Hepatocyte (in vitro differentiated cells): ENCODE measurements around the gene MCF2L2. TPM values are rescaled to one million over a fixed set of nuclear protein-coding genes. Genes with fewer than 3 reads are reported as not detected.
A peak's percentile ranks its signal among the peaks of the same experiment; 100 is the strongest.

Experiments used
- DNase-seq: peaks from one replicate; pipeline ENCODE4 v3.0.0-alpha.2; 2016; ENCODE audit warnings: low spot score
- H2AFZ ChIP-seq: fragments of 200-600 bp; sonication (generic); 2 replicates; pipeline ENCODE4 v1.6.0; 2016; ENCODE audit warnings: antibody characterized with exemption, mild to moderate bottlenecking
- H3K27ac ChIP-seq: fragments of 200-600 bp; sonication (generic); 2 replicates; pipeline ENCODE4 v1.5.1; 2016; ENCODE audit warnings: mild to moderate bottlenecking
- H3K27me3 ChIP-seq: fragments of 200-600 bp; sonication (generic); 2 replicates; pipeline ENCODE4 v1.6.1; 2016
- H3K36me3 ChIP-seq: fragments of 200-600 bp; sonication (generic); replicated peaks from 2 replicates; pipeline ENCODE4 v1.5.1; 2016; ENCODE audit warnings: low read depth; ENCODE audit not compliant: insufficient read depth
- H3K4me1 ChIP-seq: fragments of 200-600 bp; sonication (generic); 2 replicates; pipeline ENCODE4 v1.5.1; 2016; ENCODE audit warnings: mild to moderate bottlenecking, moderate library complexity; ENCODE audit not compliant: insufficient read depth
- H3K4me2 ChIP-seq: fragments of 200-600 bp; sonication (generic); 2 replicates; pipeline ENCODE4 v1.6.0; 2016
- H3K4me3 ChIP-seq: fragments of 200-600 bp; sonication (generic); 2 replicates; pipeline ENCODE4 v1.5.1; 2016; ENCODE audit warnings: mild to moderate bottlenecking
- H3K79me2 ChIP-seq: fragments of 200-600 bp; sonication (generic); 2 replicates; pipeline ENCODE4 v1.6.0; 2017; ENCODE audit warnings: mild to moderate bottlenecking
- H3K9me2 ChIP-seq: fragments of 200-600 bp; sonication (generic); replicated peaks from 2 replicates; pipeline ENCODE4 v1.6.0; 2017; ENCODE audit warnings: mild to moderate bottlenecking; ENCODE audit not compliant: insufficient read depth
- H3K9me3 ChIP-seq: fragments of 200-600 bp; sonication (generic); 2 replicates; pipeline ENCODE4 v1.5.1; 2016; ENCODE audit warnings: low read depth, mild to moderate bottlenecking
- H4K20me1 ChIP-seq: fragments of 200-600 bp; sonication (generic); 2 replicates; pipeline ENCODE4 v1.6.0; 2016; ENCODE audit warnings: mild to moderate bottlenecking; ENCODE audit not compliant: insufficient read depth, poor library complexity, severe bottlenecking
- EZH2 ChIP-seq: fragments of 200-600 bp; sonication (generic); IDR thresholded peaks from 2 replicates; pipeline ENCODE4 v1.6.1; 2016; ENCODE audit warnings: antibody characterized with exemption, mild to moderate bottlenecking, borderline replicate concordance
- EZH2phosphoT487 ChIP-seq: fragments of 200-600 bp; sonication (generic); IDR thresholded peaks from one replicate; pipeline ENCODE4 v1.6.1; 2018; ENCODE audit warnings: antibody characterized with exemption, mild to moderate bottlenecking, low read depth, moderate library complexity; ENCODE audit not compliant: unreplicated experiment, severe bottlenecking
- WGBS: methylation state at CpG from one replicate; pipeline ENCODE4 v1.1.6; 2016; ENCODE audit warnings: low lambda C conversion rate; ENCODE audit errors: missing lambda C conversion rate; 5-methylcytosine and 5-hydroxymethylcytosine counted together
- polyA plus RNA-seq: library from polyadenylated mRNA; unstranded; fragments of >200 nt; fragmentation: Nextera tagmentation; extraction: Ambion mirVana; gene quantifications from 2 replicates; pipeline ENCODE4 v1.2.1, GENCODE V29; 2016
- total RNA-seq: library from RNA; depleted of rRNA; stranded (reverse); fragments of >200 nt; gene quantifications from 2 replicates; pipeline ENCODE4 v1.2.3, GENCODE V29; 2014
- TF ChIP-seq, protein P1 (sequence below): fragments of 200-600 bp; sonication (generic); IDR thresholded peaks from 2 replicates; pipeline ENCODE4 v1.5.1; 2016; ENCODE audit warnings: antibody characterized with exemption, mild to moderate bottlenecking; ENCODE audit not compliant: poor library complexity

The MCF2L2 gene
- total and polyA plus RNA-seq, 2 experiments from 2014 or later = 0.17 to 0.63 TPM

DNA sequence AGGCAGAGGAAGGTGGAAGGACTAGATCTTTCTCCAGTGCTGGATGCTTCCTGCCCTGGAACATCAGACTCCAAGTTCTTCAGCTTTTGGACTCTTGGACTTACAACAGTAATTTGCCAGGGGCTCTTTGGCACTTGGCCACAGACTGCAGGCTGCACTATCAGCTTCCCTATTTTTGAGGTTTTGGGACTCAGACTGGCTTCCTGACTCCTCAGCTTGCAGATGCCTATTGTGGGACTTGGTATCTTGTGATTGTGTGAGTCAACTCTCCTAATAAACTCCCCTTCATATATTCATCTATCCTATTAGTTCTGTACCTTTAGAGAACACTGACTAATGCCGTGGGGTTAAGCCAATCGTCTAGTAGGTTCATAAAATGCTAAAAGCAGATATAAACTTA lies 184.2 kb downstream of the MCF2L2 start:
- H3K27ac ChIP-seq = peak overlapping the region; percentile 75
- H3K27me3 ChIP-seq = no peaks in the 10 kb centered on the region
- no peaks in the 10 kb centered on the region for H4K20me1 ChIP-seq
- DNase-seq = no peak
- no peaks in the 10 kb centered on the region for H3K9me2 ChIP-seq
- TF ChIP-seq, protein P1, sequence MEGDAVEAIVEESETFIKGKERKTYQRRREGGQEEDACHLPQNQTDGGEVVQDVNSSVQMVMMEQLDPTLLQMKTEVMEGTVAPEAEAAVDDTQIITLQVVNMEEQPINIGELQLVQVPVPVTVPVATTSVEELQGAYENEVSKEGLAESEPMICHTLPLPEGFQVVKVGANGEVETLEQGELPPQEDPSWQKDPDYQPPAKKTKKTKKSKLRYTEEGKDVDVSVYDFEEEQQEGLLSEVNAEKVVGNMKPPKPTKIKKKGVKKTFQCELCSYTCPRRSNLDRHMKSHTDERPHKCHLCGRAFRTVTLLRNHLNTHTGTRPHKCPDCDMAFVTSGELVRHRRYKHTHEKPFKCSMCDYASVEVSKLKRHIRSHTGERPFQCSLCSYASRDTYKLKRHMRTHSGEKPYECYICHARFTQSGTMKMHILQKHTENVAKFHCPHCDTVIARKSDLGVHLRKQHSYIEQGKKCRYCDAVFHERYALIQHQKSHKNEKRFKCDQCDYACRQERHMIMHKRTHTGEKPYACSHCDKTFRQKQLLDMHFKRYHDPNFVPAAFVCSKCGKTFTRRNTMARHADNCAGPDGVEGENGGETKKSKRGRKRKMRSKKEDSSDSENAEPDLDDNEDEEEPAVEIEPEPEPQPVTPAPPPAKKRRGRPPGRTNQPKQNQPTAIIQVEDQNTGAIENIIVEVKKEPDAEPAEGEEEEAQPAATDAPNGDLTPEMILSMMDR = no peak
- TF ChIP-seq EZH2phosphoT487 (no peak), EZH2 (no peak)
- H2AFZ ChIP-seq = no peak overlapping the region
- no peak overlapping the region for H3K4me2 ChIP-seq
- no peak overlapping the region for H3K4me3 ChIP-seq
- peaks cover 6% of the 10 kb centered on the region for H3K4me1 ChIP-seq
- no peaks in the 10 kb centered on the region for H3K9me3 ChIP-seq
- no peaks in the 10 kb centered on the region for H3K36me3 ChIP-seq
- H3K79me2 ChIP-seq = no peaks in the 10 kb centered on the region
- WGBS = 91% methylated on average over 2 of the region's 2 CpGs

DNA sequence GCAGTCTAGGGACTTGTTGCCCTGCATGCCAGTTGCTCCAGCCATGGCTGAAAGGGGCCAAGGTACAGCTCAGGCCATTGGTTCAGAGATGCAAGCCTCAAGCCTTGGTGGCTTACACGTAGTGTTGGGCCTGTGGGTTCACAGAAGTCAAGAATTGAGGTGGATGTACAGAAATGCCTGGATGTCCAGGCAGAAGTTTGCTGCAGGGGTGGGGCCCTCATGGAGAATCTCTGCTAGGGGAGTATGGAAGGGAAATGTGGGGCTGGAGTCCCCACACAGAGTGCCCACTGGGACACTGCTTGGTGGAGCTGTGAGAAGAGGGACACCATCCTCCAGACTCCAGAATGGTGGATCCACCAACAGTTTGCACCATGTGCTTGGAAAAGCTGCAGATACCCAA lies 186.0 kb downstream of the MCF2L2 start:
- no peaks in the 10 kb centered on the region for H3K27me3 ChIP-seq
- no peak overlapping the region for H3K4me2 ChIP-seq
- H3K36me3 ChIP-seq = no peaks in the 10 kb centered on the region
- TF ChIP-seq EZH2phosphoT487 (no peak), EZH2 (no peak)
- TF ChIP-seq, protein P1 = no peak
- no peak for DNase-seq
- peaks cover 6% of the 10 kb centered on the region for H3K4me1 ChIP-seq
- H3K79me2 ChIP-seq = no peaks in the 10 kb centered on the region
- no peaks in the 10 kb centered on the region for H3K9me2 ChIP-seq
- no peak overlapping the region for H3K27ac ChIP-seq
- 71% methylated on average over 1 of the region's 1 CpG for WGBS
- no peaks in the 10 kb centered on the region for H4K20me1 ChIP-seq
- H2AFZ ChIP-seq = no peak overlapping the region
- H3K4me3 ChIP-seq = no peak overlapping the region
- H3K9me3 ChIP-seq = no peaks in the 10 kb centered on the region

DNA sequence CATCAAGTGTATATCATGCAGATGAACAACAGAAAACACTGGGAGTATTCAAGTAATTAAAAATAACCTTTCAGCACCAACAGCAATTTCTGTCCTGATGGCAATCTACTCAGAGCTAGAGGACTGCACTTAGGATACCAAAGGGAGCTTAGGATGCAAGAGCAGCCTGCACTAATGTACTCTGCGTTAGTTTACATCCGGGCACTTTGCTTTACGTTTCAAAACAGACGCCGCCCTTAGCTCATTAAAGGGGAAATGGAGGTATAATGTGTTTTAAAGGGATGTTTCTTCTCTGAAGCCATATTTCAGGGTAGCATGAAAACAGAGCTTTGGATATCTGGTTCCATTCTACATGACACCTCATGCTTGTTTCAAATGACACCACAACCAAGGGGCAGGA lies 189.4 kb downstream of the MCF2L2 start:
- no peaks in the 10 kb centered on the region for H3K9me3 ChIP-seq
- no peaks in the 10 kb centered on the region for H3K79me2 ChIP-seq
- H3K9me2 ChIP-seq = no peaks in the 10 kb centered on the region
- H3K36me3 ChIP-seq = no peaks in the 10 kb centered on the region
- H3K4me2 ChIP-seq = no peak overlapping the region
- H3K4me3 ChIP-seq = no peak overlapping the region
- H3K4me1 ChIP-seq = no peaks in the 10 kb centered on the region
- TF ChIP-seq, protein P1 = no peak
- TF ChIP-seq EZH2phosphoT487 (no peak), EZH2 (no peak)
- no peak overlapping the region for H2AFZ ChIP-seq
- H4K20me1 ChIP-seq = no peaks in the 10 kb centered on the region
- no peak overlapping the region for H3K27ac ChIP-seq
- no peaks in the 10 kb centered on the region for H3K27me3 ChIP-seq
- no peak for DNase-seq
- 84% methylated on average over 5 of the region's 5 CpGs for WGBS

DNA sequence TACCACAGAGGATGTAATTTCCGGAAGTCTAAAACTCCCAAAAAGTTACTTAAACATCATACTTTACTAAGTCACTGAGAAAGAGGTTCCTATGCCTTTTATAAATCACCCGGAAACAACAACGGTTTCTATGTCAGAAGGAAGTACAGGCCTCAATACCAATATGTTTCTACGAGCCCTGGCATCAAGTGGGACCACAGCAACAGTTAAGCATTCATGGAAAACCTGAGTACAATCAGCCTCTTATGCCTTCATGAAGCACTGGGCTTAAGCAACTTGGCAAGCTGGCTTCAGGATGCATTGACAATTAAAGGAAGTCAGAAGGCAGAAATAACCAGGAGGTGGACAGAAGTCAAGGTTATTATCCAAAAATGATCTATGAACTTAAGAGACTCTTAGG lies 194.5 kb downstream of the MCF2L2 start:
- no peak for TF ChIP-seq EZH2phosphoT487
- Histone ChIP-seq H3K4me3 (no peak overlapping the region), H3K4me1 (no peaks in the 10 kb centered on the region), H3K9me2 (no peaks in the 10 kb centered on the region), H2AFZ (no peak overlapping the region), H3K27ac (no peak overlapping the region), H3K36me3 (no peaks in the 10 kb centered on the region), H3K9me3 (no peaks in the 10 kb centered on the region), H4K20me1 (no peaks in the 10 kb centered on the region), H3K79me2 (no peaks in the 10 kb centered on the region), H3K27me3 (no peaks in the 10 kb centered on the region), H3K4me2 (no peak overlapping the region)
- DNase-seq = no peak
- WGBS = 89% methylated on average over 4 of the region's 4 CpGs
